Loucy (cell line): ENCODE measurements around the gene LMOD1.
"Not testable (repeated sequence)": the region's sequence is repeated elsewhere in the genome, so short reads cannot be mapped to it uniquely, and the experiment has no call there.

Experiments used
- H2AFZ ChIP-seq: fragments of 200-600 bp; sonication (generic); 2 replicates; pipeline ENCODE4 v1.6.0; 2016; ENCODE audit warnings: antibody characterized with exemption, mild to moderate bottlenecking, low read length, moderate library complexity
- H3F3A ChIP-seq: fragments of 200-600 bp; 2 replicates; pipeline ENCODE4 v1.6.0; 2016; ENCODE audit warnings: antibody characterized with exemption, low read depth, mild to moderate bottlenecking
- H3K27me3 ChIP-seq: fragments of 200-600 bp; sonication (generic); 2 replicates; pipeline ENCODE4 v1.6.1; 2014; ENCODE audit warnings: low read length, mild to moderate bottlenecking; ENCODE audit not compliant: insufficient read depth, poor library complexity, severe bottlenecking
- H3K36me3 ChIP-seq: fragments of 200-600 bp; sonication (generic); 2 replicates; pipeline ENCODE4 v1.6.1; 2016; ENCODE audit warnings: low read length; ENCODE audit not compliant: insufficient read depth
- H3K4me1 ChIP-seq: fragments of 200-600 bp; sonication (generic); 2 replicates; pipeline ENCODE4 v1.5.1; 2014; ENCODE audit warnings: low read length, mild to moderate bottlenecking; ENCODE audit not compliant: insufficient read depth, poor library complexity, severe bottlenecking
- H3K4me2 ChIP-seq: fragments of 200-600 bp; sonication (generic); 2 replicates; pipeline ENCODE4 v1.6.0; 2014; ENCODE audit warnings: antibody characterized with exemption, low read length, low read depth, mild to moderate bottlenecking; ENCODE audit not compliant: poor library complexity, severe bottlenecking
- H3K4me3 ChIP-seq: fragments of 200-600 bp; sonication (generic); 2 replicates; pipeline ENCODE4 v1.5.1; 2014; ENCODE audit warnings: low read length, mild to moderate bottlenecking, mixed read lengths; ENCODE audit not compliant: poor library complexity, severe bottlenecking
- H3K79me2 ChIP-seq: fragments of 200-600 bp; sonication (generic); 2 replicates; pipeline ENCODE4 v1.6.1; 2014; ENCODE audit warnings: low read length; ENCODE audit not compliant: insufficient read depth
- H3K9ac ChIP-seq: fragments of 200-600 bp; sonication (generic); 2 replicates; pipeline ENCODE4 v1.6.0; 2014; ENCODE audit warnings: mild to moderate bottlenecking, low read depth, low read length, moderate library complexity; ENCODE audit not compliant: poor library complexity, severe bottlenecking
- H3K9me2 ChIP-seq: fragments of 200-600 bp; sonication (generic); replicated peaks from 2 replicates; pipeline ENCODE4 v1.6.1; 2016; ENCODE audit warnings: low read depth, low read length, mixed read lengths
- H3K9me3 ChIP-seq: fragments of 200-600 bp; sonication (generic); 2 replicates; pipeline ENCODE4 v1.6.1; 2014; ENCODE audit warnings: mild to moderate bottlenecking, antibody characterized with exemption, low read length, low read depth; ENCODE audit not compliant: insufficient read depth
- H4K20me1 ChIP-seq: fragments of 200-600 bp; sonication (generic); 2 replicates; pipeline ENCODE4 v1.6.0; 2014; ENCODE audit warnings: antibody characterized with exemption, low read length, mild to moderate bottlenecking; ENCODE audit not compliant: insufficient read depth, poor library complexity, severe bottlenecking
- CTCF ChIP-seq: fragments of 200-600 bp; sonication (generic); conservative IDR thresholded peaks from 2 replicates; pipeline ENCODE4 v1.5.1; 2014; ENCODE audit warnings: mild to moderate bottlenecking, antibody characterized with exemption, low read length
- EZH2phosphoT487 ChIP-seq: fragments of 200-600 bp; IDR thresholded peaks from 2 replicates; pipeline ENCODE4 v1.6.1; 2018; ENCODE audit warnings: antibody characterized with exemption, mild to moderate bottlenecking, moderate library complexity, borderline replicate concordance

The LMOD1 gene

GRCh38 chr1:201904579-201904978, 41.8 kb downstream of the LMOD1 start:
- no peaks in the 10 kb centered on the region for H3K9me3 ChIP-seq
- H4K20me1 ChIP-seq: no peaks in the 10 kb centered on the region
- no peak overlapping the region for H2AFZ ChIP-seq
- H3K27me3 ChIP-seq: no peaks in the 10 kb centered on the region
- H3K36me3 ChIP-seq: no peaks in the 10 kb centered on the region
- TF ChIP-seq CTCF (no peak), EZH2phosphoT487 (no peak)
- H3K4me1 ChIP-seq: peaks cover 7% of the 10 kb centered on the region
- no peak overlapping the region for H3K9ac ChIP-seq
- no peak overlapping the region for H3K4me3 ChIP-seq
- no peaks in the 10 kb centered on the region for H3K9me2 ChIP-seq
- H3F3A ChIP-seq: no peaks in the 10 kb centered on the region
- no peak overlapping the region for H3K4me2 ChIP-seq
- H3K79me2 ChIP-seq: no peaks in the 10 kb centered on the region

- no peaks in the 10 kb centered on the region for H4K20me1 ChIP-seq
- H3K27me3 ChIP-seq: no peaks in the 10 kb centered on the region
- H3K36me3 ChIP-seq: no peaks in the 10 kb centered on the region
- peaks cover 7% of the 10 kb centered on the region for H3K4me1 ChIP-seq
- H3K79me2 ChIP-seq: no peaks in the 10 kb centered on the region
- H2AFZ ChIP-seq: no peak overlapping the region
- no peaks in the 10 kb centered on the region for H3K9me2 ChIP-seq
- H3F3A ChIP-seq: no peaks in the 10 kb centered on the region
- H3K9ac ChIP-seq: no peak overlapping the region
- no peaks in the 10 kb centered on the region for H3K9me3 ChIP-seq
- no peak for TF ChIP-seq EZH2phosphoT487
- no peak for TF ChIP-seq CTCF
- no peak overlapping the region for H3K4me3 ChIP-seq
- no peak overlapping the region for H3K4me2 ChIP-seq
Observed at GRCh38 chr1:201903135-201903534, 43.2 kb downstream of the LMOD1 start.

DNA sequence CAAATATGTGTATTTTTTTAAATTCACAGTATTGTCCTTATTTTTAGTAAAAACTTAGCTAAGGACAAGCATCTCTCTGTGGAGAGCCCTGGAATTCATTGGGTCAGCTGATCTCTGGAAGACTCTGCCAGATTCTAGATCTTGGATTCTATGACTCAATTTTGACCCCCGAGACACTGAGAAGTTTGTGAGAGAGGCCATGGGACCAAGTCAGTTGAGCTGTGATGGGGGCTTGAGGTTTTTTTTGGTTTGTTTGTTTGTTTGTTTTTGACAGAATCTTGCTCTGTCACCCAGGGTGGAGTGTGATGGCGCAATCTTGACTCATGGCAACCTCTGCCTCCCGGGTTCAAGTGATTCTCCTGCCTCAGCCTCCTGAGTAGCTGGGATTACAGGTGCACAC, 44.1 kb downstream of the LMOD1 start:
- no peak overlapping the region for H3K9ac ChIP-seq
- H3K4me1 ChIP-seq: peaks cover 7% of the 10 kb centered on the region
- H3K9me2 ChIP-seq: no peaks in the 10 kb centered on the region
- no peak overlapping the region for H3K4me3 ChIP-seq
- TF ChIP-seq CTCF (no peak), EZH2phosphoT487 (no peak)
- H3F3A ChIP-seq: no peaks in the 10 kb centered on the region
- no peak overlapping the region for H2AFZ ChIP-seq
- H3K27me3 ChIP-seq: no peaks in the 10 kb centered on the region
- H3K4me2 ChIP-seq: no peak overlapping the region
- no peaks in the 10 kb centered on the region for H3K79me2 ChIP-seq
- H3K36me3 ChIP-seq: no peaks in the 10 kb centered on the region
- no peaks in the 10 kb centered on the region for H3K9me3 ChIP-seq
- H4K20me1 ChIP-seq: no peaks in the 10 kb centered on the region

GRCh38 chr1:201901036-201901435, 45.3 kb downstream of the LMOD1 start:
- not testable (repeated sequence) for H3F3A ChIP-seq, H3K27me3 ChIP-seq, H2AFZ ChIP-seq, H3K9me2 ChIP-seq, H3K79me2 ChIP-seq, H3K9ac ChIP-seq, H4K20me1 ChIP-seq, H3K9me3 ChIP-seq, H3K4me2 ChIP-seq, H3K36me3 ChIP-seq, H3K4me3 ChIP-seq
- H3K4me1 ChIP-seq: peaks cover 13% of the 10 kb centered on the region
